MCF 10A (cell line): ENCODE results near the gene PYDC1. TPM values are rescaled to one million over a fixed set of nuclear protein-coding genes. Genes with fewer than 3 reads are reported as not detected.

Source experiments
- BruUV-seq: library from RNA; stranded (reverse); fragments of 400-500 nt; replicated peaks from 2 replicates; lab custom pipeline; 2021; lab: Mats Ljungman, UMichigan
- CTCF ChIA-PET: fragments of 300-600 bp; sonication (Branson Sonifier 250); formaldehyde crosslinking; extraction: SDS; loops from one replicate; lab custom pipeline; 2021; ENCODE audit warnings: antibody characterized with exemption, inconsistent platforms; lab: Yijun Ruan, JAX
- POLR2A ChIA-PET: fragments of 300-600, 350-650 bp; sonication (Branson Sonifier 250); formaldehyde crosslinking; extraction: SDS; loops from one replicate; lab custom pipeline; 2020; ENCODE audit warnings: antibody characterized with exemption, inconsistent platforms; lab: Yijun Ruan, JAX
- DNase-seq: peaks from one replicate; pipeline ENCODE4 v3.0.0-alpha.2; 2018; ENCODE audit not compliant: unreplicated experiment
- H3K27ac Mint-ChIP-seq: one replicate; pipeline ENCODE4 v1.8.0; 2022; ENCODE audit warnings: mild to moderate bottlenecking, low read depth, mixed read lengths; ENCODE audit not compliant: unreplicated experiment
- H3K27me3 Mint-ChIP-seq: one replicate; pipeline ENCODE4 v1.8.0; 2022; ENCODE audit warnings: mixed read lengths; ENCODE audit not compliant: insufficient read depth, unreplicated experiment
- H3K36me3 Mint-ChIP-seq: one replicate; pipeline ENCODE4 v1.8.0; 2022; ENCODE audit warnings: mild to moderate bottlenecking, moderate library complexity, mixed read lengths; ENCODE audit not compliant: insufficient read depth, unreplicated experiment
- H3K4me1 Mint-ChIP-seq: one replicate; pipeline ENCODE4 v1.8.0; 2022; ENCODE audit warnings: mixed read lengths; ENCODE audit not compliant: insufficient read depth, unreplicated experiment
- H3K4me3 Mint-ChIP-seq: one replicate; pipeline ENCODE4 v1.8.0; 2022; ENCODE audit warnings: mild to moderate bottlenecking, moderate library complexity, mixed read lengths; ENCODE audit not compliant: unreplicated experiment
- H3K9me3 Mint-ChIP-seq: one replicate; pipeline ENCODE4 v1.8.0; 2022; ENCODE audit warnings: mixed read lengths; ENCODE audit not compliant: unreplicated experiment
- CTCF ChIP-seq: fragments of 200-600 bp; IDR thresholded peaks from one replicate; pipeline ENCODE4 v1.8.0; 2022; ENCODE audit warnings: antibody characterized with exemption, mild to moderate bottlenecking; ENCODE audit not compliant: unreplicated experiment
- intact Hi-C: fragments of 100-400 bp; cut with micrococcal nuclease; formaldehyde crosslinking; loops from 2 replicates; pipeline ENCODE4 v1.14.1; 2022
- total RNA-seq: library from RNA; stranded (reverse); gene quantifications from 2 replicates; pipeline ENCODE4 v1.2.3, GENCODE V29; 2022

Gene PYDC1
- total RNA-seq, 1 experiment from 2014 or later, result not detected

- Mint-ChIP-seq H3K27me3 (no peaks in the 10 kb centered on the region), H3K4me3 (no peak overlapping the region), H3K36me3 (no peaks in the 10 kb centered on the region), H3K4me1 (peaks cover 3% of the 10 kb centered on the region), H3K27ac (no peak overlapping the region), H3K9me3 (no peaks in the 10 kb centered on the region)
- DNase-seq, result no peak
- CTCF ChIA-PET, result interaction anchor here (1.0 kb wide), 1 partner anchor 11 kb away, joined by 3 read pairs; no protein-coding TSS in a partner anchor
- BruUV-seq, result no TSS peak
- POLR2A ChIA-PET, result no interaction called here
- no peak for TF ChIP-seq CTCF
- intact Hi-C loops, result no loop called here
Measured at GRCh38 chr16:31260136-31260931, 43.4 kb upstream of the PYDC1 start.

- no TSS peak for BruUV-seq
- H3K36me3 Mint-ChIP-seq, result no peaks in the 10 kb centered on the region
- H3K4me1 Mint-ChIP-seq, result peaks cover 8% of the 10 kb centered on the region
- ChIA-PET POLR2A (interaction anchor here (0.9 kb wide), 1 partner anchor 24 kb away, joined by 5 read pairs; no protein-coding TSS in a partner anchor), CTCF (interaction anchor here (0.6 kb wide), 1 partner anchor 192 kb away, joined by 3 read pairs; no protein-coding TSS in a partner anchor)
- intact Hi-C loops, result no loop called here
- H3K27ac Mint-ChIP-seq, result no peak overlapping the region
- no peak overlapping the region for H3K4me3 Mint-ChIP-seq
- no peak for DNase-seq
- H3K27me3 Mint-ChIP-seq, result no peaks in the 10 kb centered on the region
- no peak for TF ChIP-seq CTCF
- no peaks in the 10 kb centered on the region for H3K9me3 Mint-ChIP-seq
Measured at GRCh38 chr16:31258366-31258765, 41.4 kb upstream of the PYDC1 start.

- CTCF ChIA-PET, result interaction anchor here (0.6 to 1.1 kb wide), 3 partner anchors 8 to 126 kb away, joined by 3 read pairs; no protein-coding TSS in a partner anchor
- intact Hi-C loops, result no loop called here
Measured at GRCh38 chr16:31256466-31256865, 39.5 kb upstream of the PYDC1 start.

More at GRCh38 chr16:31256466-31256865, 39.5 kb upstream of the PYDC1 start:
- BruUV-seq, result no TSS peak
- no peak overlapping the region for H3K27ac Mint-ChIP-seq
- no peaks in the 10 kb centered on the region for H3K27me3 Mint-ChIP-seq
- no peaks in the 10 kb centered on the region for H3K36me3 Mint-ChIP-seq
- POLR2A ChIA-PET, result interaction anchor here (0.8 kb wide), 1 partner anchor 8 kb away, joined by 3 read pairs; no protein-coding TSS in a partner anchor
- H3K4me3 Mint-ChIP-seq, result no peak overlapping the region
- H3K9me3 Mint-ChIP-seq, result no peaks in the 10 kb centered on the region
- H3K4me1 Mint-ChIP-seq, result peaks cover 10% of the 10 kb centered on the region
- DNase-seq, result no peak
- TF ChIP-seq CTCF, result no peak
